ENCODE results near the gene TIGIT.

DNA sequence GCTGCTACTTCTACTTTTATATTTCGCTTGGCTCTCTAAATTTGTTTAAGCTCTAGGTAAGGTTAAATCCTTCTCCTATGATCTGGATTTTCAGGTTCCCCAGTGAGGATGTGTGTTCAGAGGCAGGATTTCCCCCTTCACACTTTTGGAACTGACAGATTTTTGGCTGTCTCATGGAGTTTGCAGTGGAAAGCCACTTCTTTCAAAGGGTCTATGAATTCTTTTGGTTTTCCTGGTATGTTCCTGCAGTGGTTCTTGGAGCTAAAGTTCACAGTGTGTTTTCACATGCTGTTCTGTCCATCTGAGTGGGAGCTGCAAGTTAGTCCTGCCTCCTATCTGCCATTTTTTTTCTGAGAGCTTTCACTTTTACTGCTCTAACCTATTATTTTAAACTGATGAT is 21.6 kb upstream of the TIGIT start:
- TF ChIP-seq EZH2 (IDR thresholded peaks at IDR 0.05; ENCODE audit: borderline replicate concordance) (no peak), CTCF (IDR thresholded peaks at IDR 0.05; ENCODE audit: poor library complexity) (no peak), EZH2phosphoT487 (IDR thresholded peaks at IDR 0.05; ENCODE audit: low read depth, severe bottlenecking, unreplicated experiment) (no peak)

All from hepatocyte (in vitro differentiated cells).